Neuron (in vitro differentiated cells): Measurements from ENCODE around the gene NRXN3.

ENCODE experiments used
- H2AFZ ChIP-seq: one replicate; pipeline ENCODE4 v1.6.1; 2013; ENCODE audit warnings: low read depth, mild to moderate bottlenecking, inconsistent platforms, low read length, moderate library complexity
- H3K27me3 ChIP-seq: one replicate; pipeline ENCODE4 v1.6.1; 2013; ENCODE audit warnings: low read length; ENCODE audit not compliant: insufficient read depth
- H3K36me3 ChIP-seq: one replicate; pipeline ENCODE4 v1.6.1; 2013; ENCODE audit warnings: low read length; ENCODE audit not compliant: insufficient read depth
- H3K4me1 ChIP-seq: one replicate; pipeline ENCODE4 v1.6.1; 2013; ENCODE audit warnings: low read length; ENCODE audit not compliant: insufficient read depth
- H3K4me3 ChIP-seq: 2 replicates; pipeline ENCODE4 v1.5.1; 2013; ENCODE audit warnings: mild to moderate bottlenecking, low read length, moderate library complexity
- H3K9me3 ChIP-seq: one replicate; pipeline ENCODE4 v1.6.1; 2013; ENCODE audit warnings: low read length

The NRXN3 gene

DNA sequence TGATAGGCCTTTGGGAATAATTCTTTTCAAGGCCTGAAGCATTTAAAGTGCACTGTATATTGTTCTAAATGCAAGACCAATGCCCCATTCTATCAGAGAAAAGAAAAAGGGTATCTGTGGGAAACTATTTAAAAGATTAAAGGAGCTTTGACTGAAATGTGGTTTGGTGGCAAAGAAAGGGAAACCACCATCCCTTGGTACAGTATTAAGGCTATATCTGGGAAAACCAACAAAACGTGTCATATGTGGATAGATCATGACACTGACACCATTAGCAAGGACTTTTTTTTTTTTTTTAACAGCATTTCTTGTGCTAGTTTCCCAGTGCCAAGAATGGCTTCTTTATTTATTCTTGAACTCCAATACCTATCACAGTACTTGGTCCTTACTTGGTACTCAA, 1150.4 kb downstream of the NRXN3 start:
- H2AFZ ChIP-seq: no peak overlapping the region
- no peaks in the 10 kb centered on the region for H3K36me3 ChIP-seq
- H3K9me3 ChIP-seq: no peaks in the 10 kb centered on the region
- no peaks in the 10 kb centered on the region for H3K27me3 ChIP-seq
- no peak overlapping the region for H3K4me3 ChIP-seq
- peaks cover 3% of the 10 kb centered on the region for H3K4me1 ChIP-seq

DNA sequence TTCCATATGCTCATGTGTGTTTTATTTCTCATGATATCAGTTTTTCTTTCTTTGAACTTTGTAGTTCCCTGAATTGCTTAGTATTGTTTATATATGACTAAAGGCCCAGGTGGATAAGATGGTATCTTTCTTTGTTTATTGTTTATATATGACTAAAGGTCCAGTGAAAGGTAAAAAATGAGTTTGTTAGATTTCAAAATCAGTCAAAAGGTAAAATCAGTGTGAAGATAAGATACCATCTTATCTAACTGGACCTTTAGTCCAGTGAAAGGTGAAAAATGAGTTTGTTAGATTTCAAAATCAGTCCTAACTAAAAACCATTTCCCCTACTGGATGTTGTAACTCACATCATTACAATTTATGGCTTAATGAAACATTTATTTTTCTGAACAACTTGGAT, 1150.9 kb downstream of the NRXN3 start:
- no peaks in the 10 kb centered on the region for H3K27me3 ChIP-seq
- H3K4me1 ChIP-seq: peaks cover 3% of the 10 kb centered on the region
- no peak overlapping the region for H2AFZ ChIP-seq
- H3K9me3 ChIP-seq: no peaks in the 10 kb centered on the region
- no peaks in the 10 kb centered on the region for H3K36me3 ChIP-seq
- no peak overlapping the region for H3K4me3 ChIP-seq

DNA sequence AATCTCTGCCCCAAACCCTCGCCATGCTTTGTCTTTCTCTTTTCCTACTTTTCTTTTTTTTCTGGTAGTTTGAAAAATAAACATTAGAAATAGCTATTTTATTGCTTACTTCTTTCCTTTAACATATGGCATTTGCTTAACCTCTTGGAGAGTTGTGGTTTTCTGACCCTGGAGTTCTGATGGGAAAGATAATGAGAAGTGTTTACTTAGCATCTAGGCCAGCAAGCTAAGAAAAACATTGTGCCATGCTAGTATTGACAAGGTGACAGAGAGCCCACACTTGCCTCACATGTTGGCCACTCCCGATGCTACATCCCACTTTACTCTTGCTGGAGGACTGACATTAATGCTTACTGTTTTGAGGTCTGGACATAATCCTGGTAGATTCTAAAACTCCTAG, 1154.9 kb downstream of the NRXN3 start:
- H3K9me3 ChIP-seq: no peaks in the 10 kb centered on the region
- H3K4me1 ChIP-seq: peaks cover 3% of the 10 kb centered on the region
- no peaks in the 10 kb centered on the region for H3K36me3 ChIP-seq
- H3K4me3 ChIP-seq: no peak overlapping the region
- no peaks in the 10 kb centered on the region for H3K27me3 ChIP-seq
- H2AFZ ChIP-seq: no peak overlapping the region

GRCh38 chr14:79325557-79325956, 1155.4 kb downstream of the NRXN3 start:
- Histone ChIP-seq H2AFZ (no peak overlapping the region), H3K9me3 (no peaks in the 10 kb centered on the region), H3K36me3 (no peaks in the 10 kb centered on the region), H3K4me3 (no peak overlapping the region), H3K4me1 (peaks cover 3% of the 10 kb centered on the region), H3K27me3 (no peaks in the 10 kb centered on the region)

DNA sequence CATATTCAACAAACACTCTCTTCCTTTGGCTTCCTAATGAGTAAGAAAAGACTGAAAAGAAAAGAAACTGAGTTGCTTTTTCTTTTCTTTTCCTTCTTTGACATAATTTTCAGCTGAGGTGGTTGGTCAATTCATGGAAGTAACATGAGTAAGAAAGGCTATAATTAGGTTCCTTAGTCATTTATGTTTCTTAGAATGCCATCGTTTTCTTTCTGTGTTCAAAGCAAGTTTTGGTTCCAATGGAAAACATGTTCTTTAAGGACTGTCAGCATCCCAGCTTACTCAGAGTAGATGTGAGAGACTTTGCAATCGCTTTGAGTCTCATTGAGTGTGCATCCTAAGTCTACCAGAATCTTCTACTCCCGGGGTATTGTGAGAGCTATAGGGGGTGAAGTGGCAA, 1158.7 kb downstream of the NRXN3 start:
- H3K4me3 ChIP-seq: no peak overlapping the region
- H2AFZ ChIP-seq: no peak overlapping the region
- peaks cover 10% of the 10 kb centered on the region for H3K4me1 ChIP-seq
- H3K36me3 ChIP-seq: no peaks in the 10 kb centered on the region
- H3K9me3 ChIP-seq: no peaks in the 10 kb centered on the region
- H3K27me3 ChIP-seq: no peaks in the 10 kb centered on the region

DNA sequence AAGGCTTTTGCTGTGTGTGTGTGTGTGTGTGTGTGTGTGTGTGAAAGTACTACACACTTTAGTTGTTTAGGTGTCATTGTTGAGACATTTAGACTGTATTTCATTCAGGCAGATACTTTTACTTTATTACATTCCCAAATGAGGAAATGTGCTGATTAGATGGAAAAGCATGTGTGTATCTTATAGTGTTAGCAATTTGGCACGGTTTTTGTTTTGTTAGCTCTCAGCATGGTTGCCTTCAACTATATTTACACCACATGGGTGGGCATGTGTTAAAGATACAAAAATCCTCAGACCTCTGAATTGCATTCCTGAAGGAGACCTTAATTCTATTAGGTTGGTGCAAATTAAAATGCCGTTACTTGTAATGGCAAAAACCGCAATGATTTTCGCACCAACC, 1161.7 kb downstream of the NRXN3 start:
- Histone ChIP-seq H3K9me3 (no peaks in the 10 kb centered on the region), H3K4me3 (no peak overlapping the region), H2AFZ (no peak overlapping the region), H3K36me3 (no peaks in the 10 kb centered on the region), H3K27me3 (no peaks in the 10 kb centered on the region), H3K4me1 (peaks cover 6% of the 10 kb centered on the region)

GRCh38 chr14:79332504-79333197, 1162.5 kb downstream of the NRXN3 start:
- Histone ChIP-seq H3K9me3 (no peaks in the 10 kb centered on the region), H3K4me3 (no peak overlapping the region), H3K36me3 (no peaks in the 10 kb centered on the region), H3K27me3 (no peaks in the 10 kb centered on the region), H2AFZ (peak overlapping the region; percentile 53), H3K4me1 (peaks cover 6% of the 10 kb centered on the region)

DNA sequence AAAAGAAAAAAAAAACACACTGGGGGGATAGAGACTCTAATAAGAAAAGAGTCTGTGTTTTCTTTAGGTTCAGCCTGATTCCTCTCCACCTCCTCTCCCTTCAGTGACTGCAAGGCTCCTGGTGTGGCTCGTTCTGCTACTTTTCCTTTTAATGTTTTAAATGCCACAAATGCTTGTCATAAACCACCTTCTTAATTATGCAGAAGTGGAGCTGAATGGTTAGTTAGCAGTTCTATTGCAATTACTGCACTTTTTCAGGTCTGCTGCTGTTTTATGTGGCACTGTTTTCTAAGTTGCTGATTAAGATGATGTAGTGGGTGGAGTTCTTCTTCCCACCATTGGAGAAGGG, 1163.0 kb downstream of the NRXN3 start:
- no peaks in the 10 kb centered on the region for H3K9me3 ChIP-seq
- H3K4me1 ChIP-seq: peaks cover 6% of the 10 kb centered on the region
- no peaks in the 10 kb centered on the region for H3K36me3 ChIP-seq
- no peaks in the 10 kb centered on the region for H3K27me3 ChIP-seq
- H3K4me3 ChIP-seq: no peak overlapping the region
- peak overlapping the region; percentile 53 for H2AFZ ChIP-seq

- peaks cover 6% of the 10 kb centered on the region for H3K4me1 ChIP-seq
- H3K36me3 ChIP-seq: no peaks in the 10 kb centered on the region
- H3K9me3 ChIP-seq: no peaks in the 10 kb centered on the region
- no peaks in the 10 kb centered on the region for H3K27me3 ChIP-seq
- H2AFZ ChIP-seq: no peak overlapping the region
- no peak overlapping the region for H3K4me3 ChIP-seq
Observed at GRCh38 chr14:79334272-79334671, 1164.1 kb downstream of the NRXN3 start.

DNA sequence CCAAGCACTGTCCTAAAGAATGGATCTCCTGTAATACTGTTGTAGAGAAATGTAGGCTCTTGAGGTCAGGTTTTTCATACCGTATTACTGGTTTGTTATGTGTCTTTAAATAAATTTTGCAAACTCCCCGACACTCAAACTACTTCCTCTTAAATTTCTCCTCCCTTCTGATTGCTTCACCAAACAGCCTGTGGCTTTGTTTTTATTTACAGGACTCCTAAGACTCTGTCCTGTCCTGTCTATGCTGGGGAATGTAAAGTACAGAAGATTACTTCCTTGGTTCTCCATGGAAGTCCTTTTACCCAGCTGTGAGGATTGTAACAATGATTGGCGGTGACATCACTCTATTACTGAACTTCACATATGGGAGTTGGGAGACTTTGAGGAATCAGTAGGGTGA, 1167.6 kb downstream of the NRXN3 start:
- Histone ChIP-seq H2AFZ (no peak overlapping the region), H3K9me3 (no peaks in the 10 kb centered on the region)

DNA sequence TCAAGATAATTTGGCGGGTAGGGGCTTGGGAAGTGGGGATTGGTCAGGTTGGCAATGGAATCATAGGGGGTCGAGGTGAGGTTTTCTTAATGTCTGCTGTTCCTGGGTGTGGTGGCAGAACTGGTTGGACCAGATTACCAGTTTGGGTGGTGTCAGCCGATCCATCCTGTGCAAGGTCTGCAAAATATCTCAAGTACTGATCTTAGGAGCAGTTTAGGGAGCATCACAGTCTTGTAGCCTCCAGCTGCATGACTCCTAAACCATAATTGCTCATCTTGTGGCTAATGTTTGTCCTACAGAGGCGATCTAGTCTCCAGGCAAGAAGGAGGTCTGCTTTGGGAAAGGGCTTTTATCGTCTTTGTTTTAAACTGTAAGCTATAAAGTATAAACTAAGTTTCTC, 1172.8 kb downstream of the NRXN3 start:
- Histone ChIP-seq H3K36me3 (no peaks in the 10 kb centered on the region), H2AFZ (no peak overlapping the region), H3K4me1 (no peaks in the 10 kb centered on the region), H3K9me3 (no peaks in the 10 kb centered on the region), H3K27me3 (no peaks in the 10 kb centered on the region), H3K4me3 (no peak overlapping the region)

More for the DNA sequence above, 1167.6 kb downstream of the NRXN3 start:
- no peak overlapping the region for H3K4me3 ChIP-seq
- H3K27me3 ChIP-seq: no peaks in the 10 kb centered on the region
- H3K4me1 ChIP-seq: peaks cover 5% of the 10 kb centered on the region
- no peaks in the 10 kb centered on the region for H3K36me3 ChIP-seq

GRCh38 chr14:79351011-79351410, 1180.8 kb downstream of the NRXN3 start:
- Histone ChIP-seq H3K4me1 (peaks cover 9% of the 10 kb centered on the region), H3K27me3 (no peaks in the 10 kb centered on the region), H2AFZ (no peak overlapping the region), H3K4me3 (no peak overlapping the region), H3K9me3 (no peaks in the 10 kb centered on the region), H3K36me3 (no peaks in the 10 kb centered on the region)

DNA sequence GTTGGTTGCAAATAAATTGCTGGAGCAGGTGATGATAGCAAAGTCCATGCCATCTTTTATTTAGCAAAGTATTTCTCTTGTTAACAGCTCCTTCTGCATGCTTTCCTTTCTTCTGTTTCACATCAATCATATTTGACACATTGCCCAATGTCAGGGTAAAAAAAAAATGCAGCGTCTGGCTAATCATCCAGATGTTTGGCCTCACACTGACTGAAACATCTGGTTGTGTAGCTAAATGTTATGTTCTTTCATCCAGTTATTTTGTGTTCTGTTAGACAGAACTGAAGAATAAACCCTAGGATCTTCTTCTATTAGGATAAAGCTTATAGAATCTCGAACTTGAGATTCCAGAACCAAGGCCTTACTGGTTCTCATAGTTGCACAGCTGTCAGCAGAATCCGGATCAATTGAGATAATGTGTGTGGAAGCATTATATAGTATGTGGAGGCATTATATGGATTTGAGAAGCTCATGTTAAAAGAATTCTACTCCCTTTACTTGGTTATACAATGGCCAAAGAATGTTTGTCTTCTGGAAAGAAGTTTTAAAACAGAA, 1182.0 kb downstream of the NRXN3 start:
- Histone ChIP-seq H3K4me3 (no peak overlapping the region), H3K27me3 (no peaks in the 10 kb centered on the region), H3K36me3 (no peaks in the 10 kb centered on the region), H3K4me1 (peaks cover 12% of the 10 kb centered on the region), H2AFZ (no peak overlapping the region), H3K9me3 (no peaks in the 10 kb centered on the region)

- H3K27me3 ChIP-seq: no peaks in the 10 kb centered on the region
- no peak overlapping the region for H2AFZ ChIP-seq
- peaks cover 12% of the 10 kb centered on the region for H3K4me1 ChIP-seq
- no peaks in the 10 kb centered on the region for H3K9me3 ChIP-seq
- no peak overlapping the region for H3K4me3 ChIP-seq
- no peaks in the 10 kb centered on the region for H3K36me3 ChIP-seq
Observed at GRCh38 chr14:79354336-79354735, 1184.2 kb downstream of the NRXN3 start.
